Brain pericyte (primary cell): ENCODE measurements around the gene HSPA1A.
"Not testable (repeated sequence)": the region's sequence is repeated elsewhere in the genome, so short reads cannot be mapped to it uniquely, and the experiment has no call there.

Experiments used
- DNase-seq: peaks from one replicate; pipeline ENCODE4 v3.0.0-alpha.2; 2012; ENCODE audit warnings: low read depth, low spot score

Gene HSPA1A

GRCh38 chr6:31781244-31782125 is 33.9 kb upstream of the HSPA1A start:
- no peak for DNase-seq

DNA sequence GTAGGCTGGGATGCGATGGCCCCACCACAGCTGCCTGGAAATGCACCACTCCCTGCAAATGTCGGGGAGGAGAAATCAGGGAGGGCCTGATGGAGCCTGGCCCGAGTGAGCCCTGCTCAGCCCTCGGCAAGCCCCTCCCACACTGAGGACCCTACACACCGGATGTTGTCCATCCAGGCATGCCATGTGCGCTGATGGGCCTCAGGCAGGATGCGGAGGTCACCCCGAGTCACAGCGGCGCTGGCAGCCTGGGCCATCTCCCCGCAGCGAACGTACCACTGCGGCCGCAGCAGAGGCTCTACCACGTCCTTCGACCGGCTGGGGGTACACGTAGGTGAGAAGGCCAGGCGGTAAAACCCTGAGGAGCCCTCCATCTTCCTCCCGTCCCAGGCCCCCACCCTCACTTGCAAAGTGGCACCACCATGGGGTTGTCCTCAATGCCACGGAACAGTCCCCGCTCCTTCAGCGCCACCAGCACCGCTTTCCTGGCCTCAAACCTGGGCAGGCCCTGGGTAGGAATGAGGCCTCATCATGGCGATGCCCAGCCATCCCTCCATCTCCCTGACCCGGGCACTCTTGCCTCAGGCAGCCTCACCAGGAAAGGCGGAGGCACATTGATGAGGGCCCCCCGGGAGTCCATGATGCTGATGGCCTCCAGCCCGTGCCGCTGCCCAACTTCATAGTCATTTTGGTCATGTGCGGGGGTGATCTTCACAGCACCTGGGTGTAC is 33.1 kb upstream of the HSPA1A start:
- DNase-seq = no peak

GRCh38 chr6:31784098-31784925 is 31.0 kb upstream of the HSPA1A start:
- no peak for DNase-seq

- DNase-seq = no peak
Observed at GRCh38 chr6:31785475-31785874, 29.9 kb upstream of the HSPA1A start.

GRCh38 chr6:31791324-31792089 is 23.8 kb upstream of the HSPA1A start:
- no peak for DNase-seq

DNA sequence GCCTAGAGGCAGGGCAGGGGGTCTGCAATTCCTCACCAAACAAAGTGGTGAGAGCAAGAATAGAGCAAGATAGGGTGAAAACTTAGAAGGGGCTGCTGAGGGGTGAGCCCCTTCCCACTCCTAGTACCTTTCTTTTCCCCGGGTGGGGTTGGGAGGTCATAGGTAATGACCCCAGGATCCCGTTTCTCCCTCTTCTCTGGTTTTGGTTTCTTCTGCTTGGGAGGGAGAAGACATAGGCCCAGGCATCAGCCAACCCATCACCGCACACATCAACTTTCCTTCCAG is 23.3 kb upstream of the HSPA1A start:
- no peak for DNase-seq

DNA sequence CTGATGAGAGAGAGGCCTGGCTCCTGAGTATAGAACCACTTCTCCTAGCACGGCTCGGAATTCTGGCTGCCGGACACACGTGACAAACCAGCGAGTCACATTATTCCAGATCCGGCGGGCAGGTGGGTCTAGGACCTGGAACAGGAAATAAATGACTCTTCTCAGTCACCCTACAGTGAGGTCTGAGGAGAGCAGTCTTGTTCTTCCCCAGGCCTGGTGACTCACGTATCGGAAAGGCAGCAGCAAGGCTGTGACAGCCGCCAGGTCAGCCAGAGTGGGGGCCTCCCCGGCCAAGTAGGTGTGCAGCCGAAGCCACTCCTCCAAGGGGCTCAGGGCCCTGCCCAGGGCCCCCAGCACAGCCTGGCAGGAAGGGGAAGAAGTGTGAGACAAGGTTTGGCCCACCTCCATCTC is 22.6 kb upstream of the HSPA1A start:
- DNase-seq = no peak

- not testable (repeated sequence) for DNase-seq
Observed at GRCh38 chr6:31793927-31794245, 21.5 kb upstream of the HSPA1A start.

GRCh38 chr6:31794294-31794865 is 21.0 kb upstream of the HSPA1A start:
- DNase-seq = no peak

DNA sequence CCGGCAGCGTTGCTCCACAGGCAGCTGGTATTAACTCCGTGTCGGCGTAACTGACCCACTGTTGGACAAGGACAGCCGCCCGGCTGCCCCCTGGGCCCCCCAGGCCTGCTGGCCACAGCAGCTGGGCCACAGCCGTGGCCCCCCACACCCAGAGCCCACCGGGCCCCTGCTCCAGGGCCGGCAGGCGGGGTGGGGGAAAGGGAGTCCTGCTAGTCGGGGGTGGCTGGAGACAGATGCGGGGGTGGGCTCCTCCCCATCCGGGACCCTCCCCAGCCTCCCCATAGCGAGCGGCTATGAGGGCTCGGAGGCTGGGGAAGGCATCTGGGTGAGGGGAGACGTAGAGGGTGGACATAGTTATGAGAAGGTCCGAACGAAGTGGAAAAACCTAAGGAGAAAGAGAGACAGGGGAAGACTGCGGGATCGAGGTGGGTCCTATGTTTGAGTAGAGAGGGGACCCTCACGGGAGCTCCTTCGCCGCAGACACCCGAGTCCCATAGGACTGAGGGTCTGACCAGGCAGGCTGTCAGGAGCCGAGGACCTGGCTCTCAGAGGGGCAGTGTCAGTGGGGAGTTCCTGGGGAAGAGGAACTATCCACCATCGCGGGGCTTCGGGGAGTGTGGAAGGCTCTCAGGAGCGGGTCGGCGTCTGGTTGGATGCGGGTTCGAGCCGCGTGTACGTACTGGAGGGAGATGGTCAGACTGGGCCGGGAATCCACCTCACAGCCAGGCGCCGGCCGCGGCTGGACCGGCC is 20.3 kb upstream of the HSPA1A start:
- DNase-seq = no peak

DNA sequence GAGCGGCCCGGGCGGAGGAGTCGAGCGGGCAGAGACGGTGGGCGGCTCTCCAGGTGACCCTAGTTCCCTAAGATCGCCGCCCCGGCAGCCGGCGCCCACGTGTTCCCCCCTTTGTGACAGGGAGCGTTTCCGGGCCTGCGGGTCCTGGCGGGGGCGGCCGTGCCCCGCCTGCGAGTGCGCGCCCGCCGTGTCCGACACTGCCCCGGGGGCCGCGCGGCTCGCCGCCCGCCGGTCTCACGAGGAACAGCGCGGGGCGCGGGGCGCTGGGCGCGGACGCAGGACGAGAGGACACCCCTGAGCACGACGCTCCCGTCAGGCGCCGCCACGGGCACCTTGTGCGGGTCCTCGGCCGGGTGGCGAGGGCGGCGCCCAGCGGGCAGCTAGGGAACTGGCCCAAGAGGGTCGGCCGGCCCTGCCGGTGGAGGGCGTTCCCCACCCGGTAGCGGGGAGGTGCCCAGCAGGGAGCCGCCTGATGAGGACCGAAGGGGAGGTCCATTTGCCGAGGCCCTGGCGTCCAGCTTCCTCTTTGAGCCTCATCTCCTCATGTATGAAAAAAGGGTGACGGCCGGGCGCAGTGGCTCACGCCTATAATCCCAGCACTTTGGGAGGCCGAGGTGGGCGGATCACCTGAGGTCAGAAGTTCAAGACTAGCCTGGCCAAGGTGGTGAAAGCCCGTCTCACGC is 19.6 kb upstream of the HSPA1A start, which contains the start of gene VARS1:
Gene VARS1, minus strand, starts transcription at position 137 of the 683 bp plus-strand sequence. CDS start 535 bp downstream, outside the sequence.
- DNase-seq = peak; percentile 65

- DNase-seq = no peak
Observed at GRCh38 chr6:31796993-31797385, 18.4 kb upstream of the HSPA1A start.

GRCh38 chr6:31797588-31797987 is 17.8 kb upstream of the HSPA1A start:
- DNase-seq = no peak

GRCh38 chr6:31799781-31800180 is 15.6 kb upstream of the HSPA1A start:
- no peak for DNase-seq

DNA sequence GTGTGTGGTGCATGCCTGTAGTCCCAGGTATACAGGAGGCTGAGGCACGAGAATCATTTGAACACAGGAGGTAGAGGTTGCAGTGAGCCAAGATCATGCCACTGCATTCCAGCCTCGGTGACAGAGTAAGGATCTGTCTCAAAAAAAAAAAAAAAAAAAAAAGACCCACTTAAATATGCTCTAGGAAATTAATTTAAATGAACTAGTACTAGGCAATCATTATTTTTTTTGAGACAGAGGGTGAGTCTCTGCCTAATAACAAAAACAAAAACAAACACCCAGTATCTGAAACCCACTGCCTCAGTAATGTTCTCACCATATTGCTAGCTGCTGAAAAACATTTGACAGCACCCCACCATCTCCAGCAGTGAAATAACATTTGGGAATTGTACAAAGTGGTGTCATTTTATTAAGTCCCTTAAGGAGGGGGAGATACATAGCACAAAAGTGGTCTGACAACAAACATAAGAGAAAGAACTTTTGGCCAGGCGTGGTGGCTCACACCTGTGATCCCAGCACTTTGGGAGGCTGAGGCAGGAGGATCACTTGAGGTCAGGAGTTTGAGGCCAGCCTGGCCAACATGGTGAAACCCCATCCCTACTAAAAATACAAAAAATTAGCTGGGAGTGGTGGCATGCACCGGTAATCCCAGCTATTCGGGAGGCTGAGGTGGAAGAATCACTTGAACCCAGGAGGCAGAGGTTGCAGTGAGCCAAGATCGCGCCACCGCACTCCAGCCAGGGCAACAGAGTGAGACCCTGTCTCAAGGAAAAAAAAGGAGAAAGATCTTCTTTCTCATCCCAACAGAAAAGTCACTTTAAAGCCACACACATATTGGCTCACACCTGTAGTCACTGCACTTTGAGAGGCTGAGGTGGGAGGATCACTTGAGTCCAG is 14.1 kb upstream of the HSPA1A start:
- not testable (repeated sequence) for DNase-seq

GRCh38 chr6:31805939-31806469 is 9.3 kb upstream of the HSPA1A start:
- DNase-seq = no peak

DNA sequence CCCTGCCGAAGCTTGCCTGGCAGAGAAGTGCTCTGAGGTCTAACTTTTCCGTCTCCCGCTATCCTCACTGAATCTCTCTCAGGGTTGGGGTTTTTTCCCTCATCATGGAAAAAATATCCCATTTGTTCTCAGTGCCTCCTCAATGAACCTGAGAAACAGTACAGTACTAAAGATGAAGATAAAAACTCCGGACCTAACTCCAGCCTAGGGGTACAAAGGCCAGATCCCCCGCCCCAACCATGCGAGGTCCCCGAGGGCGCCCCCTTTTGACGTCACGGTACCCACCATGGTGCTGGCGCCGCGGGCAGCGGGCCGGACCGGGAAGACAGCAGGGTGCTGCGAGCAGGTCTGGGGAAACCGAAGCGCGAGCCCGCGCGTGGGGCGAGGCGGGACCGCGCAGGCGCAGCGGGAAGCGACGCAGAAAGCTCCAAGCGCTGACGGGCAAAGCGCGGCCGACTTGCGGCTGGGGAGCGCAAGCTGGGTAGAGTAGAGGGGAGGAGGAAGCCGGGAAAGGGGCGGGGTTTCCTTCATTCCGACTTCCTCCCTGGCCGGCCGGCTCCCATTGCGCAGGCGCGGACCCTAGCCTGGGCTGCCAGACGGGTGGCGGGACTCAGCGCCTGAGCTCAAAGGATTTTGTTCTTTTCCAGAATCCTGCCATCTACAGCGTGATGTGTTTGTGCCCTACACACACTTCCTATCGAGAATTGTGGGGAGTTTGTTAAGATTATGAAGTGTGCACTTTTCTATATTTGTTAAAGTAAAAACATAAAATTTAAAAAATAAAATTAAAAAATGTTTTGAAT is 8.7 kb upstream of the HSPA1A start, which contains the start of gene LSM2:
Gene LSM2, minus strand, starts transcription at position 497 of the 803 bp plus-strand sequence. Its CDS starts 209 bp downstream, at position 288.
- peak; percentile 87 for DNase-seq
